Thyroid gland (tissue), 4 donors: ENCODE measurements around the gene ST14.

Experiments
- CTCF ChIP-seq, 6 experiments: fragments of 200-600 bp in 3 of 6; fragments of 450-650 bp in 3 of 6; sonication (generic) in 3 of 6; IDR thresholded peaks; one replicate each; pipeline ENCODE4 v1.5.1; 2016 to 2019; ENCODE audit warnings: antibody characterized with exemption in 6 of 6, mild to moderate bottlenecking in 2 of 6, inconsistent platforms in 1 of 6, moderate library complexity in 1 of 6
- POLR2A ChIP-seq, 2 donors: fragments of 450-650 bp; IDR thresholded peaks; one replicate each; pipeline ENCODE4 v1.6.1; 2017; ENCODE audit warnings: antibody characterized with exemption in 2 of 2, mild to moderate bottlenecking in 2 of 2, moderate library complexity in 1 of 2

GRCh38 chr11:130170345-130170744, 10.8 kb downstream of the ST14 start:
- no peak for TF ChIP-seq CTCF (IDR thresholded peaks at IDR 0.05)
- TF ChIP-seq POLR2A (IDR thresholded peaks at IDR 0.05), result no peak
